ENCODE results near the gene MICAL1. TPM values are rescaled to one million over a fixed set of nuclear protein-coding genes. Genes with fewer than 3 reads are reported as not detected.

Gene MICAL1
- total and polyA plus RNA-seq, 10 of the 15 experiments (the other 5 are each of a cell fraction or from before 2014, with no cell fraction given), result 0.32 to 71.6 (median 45.3) TPM

- TF ChIP-seq MXI1 (IDR thresholded peaks at IDR 0.05; ENCODE audit: low read depth, low read length) (no peak), TCF12 (IDR thresholded peaks at IDR 0.05; ENCODE audit: low read depth, low read length) (0 out of 2 replicates have a peak, but pooled peaks have one; percentile 51), ZBED1 (IDR thresholded peaks at IDR 0.05; ENCODE audit: borderline replicate concordance) (0 out of 2 replicates have a peak, but pooled peaks have one; percentile 59), GABPA (IDR thresholded peaks at IDR 0.05; ENCODE audit: low read depth) (no peak), EGR1 (IDR thresholded peaks at IDR 0.05; ENCODE audit: borderline replicate concordance in 1 of 2, low read depth in 2 of 2, low read length in 2 of 2) (no peak), HCFC1 (IDR thresholded peaks at IDR 0.05; ENCODE audit: low read length) (no peak), E4F1 (IDR thresholded peaks at IDR 0.05; ENCODE audit: borderline replicate concordance, partially characterized antibody) (no peak), CEBPZ (IDR thresholded peaks at IDR 0.05; ENCODE audit: low read depth, low read length) (no peak), SUZ12 (IDR thresholded peaks at IDR 0.05; ENCODE audit: unreplicated experiment) (no peak), SMARCA5 (IDR thresholded peaks at IDR 0.05) (0 out of 2 replicates have a peak, but pooled peaks have one; percentile 17), NFIC (IDR thresholded peaks at IDR 0.05; ENCODE audit: low read depth, low read length) (no peak), RFX5 (IDR thresholded peaks at IDR 0.05; ENCODE audit: low read depth, low read length) (no peak), SREBF1 (IDR thresholded peaks at IDR 0.05; ENCODE audit: low read length) (no peak), CREM (IDR thresholded peaks at IDR 0.05; ENCODE audit: low read depth) (peak; percentile 44; the same call in 1 of the 2 replicates), ETV6 (conservative IDR thresholded peaks at IDR 0.05 in 1 of 2, IDR thresholded peaks at IDR 0.05 in 1 of 2; ENCODE audit: borderline replicate concordance in 1 of 2, low read depth in 1 of 2) (no peak), KAT2A (conservative IDR thresholded peaks at IDR 0.05; ENCODE audit: control insufficient read depth, low read depth, low read length) (no peak), ATF7 (IDR thresholded peaks at IDR 0.05; ENCODE audit: low read depth) (peak; percentile 64), SP1 (IDR thresholded peaks at IDR 0.05; ENCODE audit: low read depth, low read length) (no peak), HDAC2 (IDR thresholded peaks at IDR 0.05) (no peak), KLF5 (IDR thresholded peaks at IDR 0.05; ENCODE audit: partially characterized antibody) (no peak), SRF (IDR thresholded peaks at IDR 0.05; ENCODE audit: low read depth in 2 of 2, low read length in 2 of 2) (no peak), E2F8 (IDR thresholded peaks at IDR 0.05; ENCODE audit: low read depth, partially characterized antibody) (no peak)
Observed at GRCh38 chr6:109458774-109459531, 3.4 kb upstream of the MICAL1 start (continued).

Measured in GM12878 (cell line).